ELF-1 (cell line): ENCODE results near the gene APRT.
"Not testable (repeated sequence)": the region's sequence is repeated elsewhere in the genome, so short reads cannot be mapped to it uniquely, and the experiment has no call there.

ENCODE experiments used
- DNase-seq: peaks from one replicate; pipeline ENCODE4 v3.0.0-alpha.2; 2016; ENCODE audit warnings: low read depth, low spot score

The APRT gene

GRCh38 chr16:88772871-88773811 lies 38.6 kb downstream of the APRT start:
- peak; percentile 86 for DNase-seq

GRCh38 chr16:88771781-88772180 lies 39.9 kb downstream of the APRT start:
- DNase-seq: not testable (repeated sequence)

- no peak for DNase-seq
Measured at GRCh38 chr16:88771294-88771772, 40.4 kb downstream of the APRT start.

- peak; percentile 98 for DNase-seq
Measured at GRCh38 chr16:88770461-88771293, 41.1 kb downstream of the APRT start.

GRCh38 chr16:88769617-88770460 lies 41.9 kb downstream of the APRT start:
- peak; percentile 88 for DNase-seq

- DNase-seq: no peak
Measured at GRCh38 chr16:88768071-88768783, 43.5 kb downstream of the APRT start.

- no peak for DNase-seq
Measured at GRCh38 chr16:88767546-88768070, 44.1 kb downstream of the APRT start.

- DNase-seq: no peak
Measured at GRCh38 chr16:88766975-88767374, 44.8 kb downstream of the APRT start.

- peak; percentile 93 for DNase-seq
Measured at GRCh38 chr16:88764913-88765349, 46.8 kb downstream of the APRT start.

GRCh38 chr16:88764080-88764479 lies 47.6 kb downstream of the APRT start:
- no peak for DNase-seq

- peak; percentile 98 for DNase-seq
Measured at GRCh38 chr16:88763502-88764053, 48.1 kb downstream of the APRT start.

GRCh38 chr16:88762941-88763340 lies 48.8 kb downstream of the APRT start:
- no peak for DNase-seq

GRCh38 chr16:88762258-88762870 lies 49.4 kb downstream of the APRT start:
- no peak for DNase-seq

- DNase-seq: no peak
Measured at GRCh38 chr16:88761830-88762229, 49.9 kb downstream of the APRT start.

GRCh38 chr16:88761143-88761534 lies 50.6 kb downstream of the APRT start:
- no peak for DNase-seq

- no peak for DNase-seq
Measured at GRCh38 chr16:88760424-88761142, 51.1 kb downstream of the APRT start.

GRCh38 chr16:88759976-88760350 lies 51.8 kb downstream of the APRT start:
- no peak for DNase-seq
